Kidney epithelial cell (primary cell): ENCODE data around the gene SGIP1. TPM values are rescaled to one million over a fixed set of nuclear protein-coding genes. Genes with fewer than 3 reads are reported as not detected.
"Not testable (repeated sequence)": the region's sequence is repeated elsewhere in the genome, so short reads cannot be mapped to it uniquely, and the experiment has no call there.

Source experiments
- DNase-seq: peaks from one replicate; pipeline ENCODE4 v3.0.0-alpha.2; 2010; ENCODE audit warnings: low read depth
- H3K27me3 ChIP-seq: 2 replicates; pipeline ENCODE4 v1.6.0; 2011; ENCODE audit warnings: low read length; ENCODE audit not compliant: control insufficient read depth, insufficient read depth
- H3K36me3 ChIP-seq: 2 replicates; pipeline ENCODE4 v1.5.1; 2011; ENCODE audit warnings: low read length; ENCODE audit not compliant: control insufficient read depth, insufficient read depth
- H3K4me3 ChIP-seq: 2 replicates; pipeline ENCODE4 v1.5.1; 2011; ENCODE audit warnings: low read depth, mild to moderate bottlenecking, control low read depth, low read length
- CTCF ChIP-seq: IDR thresholded peaks from 2 replicates; pipeline ENCODE4 v1.5.1; 2011; ENCODE audit warnings: mild to moderate bottlenecking, moderate library complexity, low read length, control low read depth, inconsistent platforms; ENCODE audit not compliant: insufficient read depth, poor library complexity, severe bottlenecking
- total RNA-seq: library from RNA; depleted of rRNA; stranded (reverse); fragments of >200 nt; gene quantifications from 2 replicates; pipeline ENCODE4 v1.2.3, GENCODE V29; 2015

The SGIP1 gene
- total RNA-seq, 1 donor from 2014 or later, result 6.9 TPM

GRCh38 chr1:66731170-66731865 lies 197.4 kb downstream of the SGIP1 start:
- H3K36me3 ChIP-seq, result no peaks in the 10 kb centered on the region
- no peak for DNase-seq
- H3K27me3 ChIP-seq, result no peaks in the 10 kb centered on the region
- no peak overlapping the region for H3K4me3 ChIP-seq
- no peak for TF ChIP-seq CTCF

GRCh38 chr1:66732407-66733166 lies 198.6 kb downstream of the SGIP1 start:
- no peak overlapping the region for H3K4me3 ChIP-seq
- H3K27me3 ChIP-seq, result no peaks in the 10 kb centered on the region
- TF ChIP-seq CTCF, result no peak
- DNase-seq, result no peak
- no peaks in the 10 kb centered on the region for H3K36me3 ChIP-seq

GRCh38 chr1:66733348-66734017 lies 199.5 kb downstream of the SGIP1 start:
- TF ChIP-seq CTCF, result no peak
- DNase-seq, result no peak
- Histone ChIP-seq H3K36me3 (no peaks in the 10 kb centered on the region), H3K4me3 (no peak overlapping the region), H3K27me3 (no peaks in the 10 kb centered on the region)

GRCh38 chr1:66734531-66734930 lies 200.6 kb downstream of the SGIP1 start:
- H3K4me3 ChIP-seq, H3K36me3 ChIP-seq, H3K27me3 ChIP-seq, DNase-seq: not testable (repeated sequence)

- no peak for DNase-seq
- H3K27me3 ChIP-seq, result no peaks in the 10 kb centered on the region
- no peaks in the 10 kb centered on the region for H3K36me3 ChIP-seq
- H3K4me3 ChIP-seq, result no peak overlapping the region
- no peak for TF ChIP-seq CTCF
These were observed 203.9 kb downstream of the SGIP1 start for GRCh38 chr1:66737836-66738235.

- no peaks in the 10 kb centered on the region for H3K36me3 ChIP-seq
- no peak for DNase-seq
- H3K4me3 ChIP-seq, result no peak overlapping the region
- no peak for TF ChIP-seq CTCF
- no peaks in the 10 kb centered on the region for H3K27me3 ChIP-seq
These were observed 205.6 kb downstream of the SGIP1 start for GRCh38 chr1:66739401-66740157.
